ENCODE results near the gene AKNA. TPM values are rescaled to one million over a fixed set of nuclear protein-coding genes. Genes with fewer than 3 reads are reported as not detected.

AKNA gene
- total and polyA plus RNA-seq, 2 donors (not counting 1 experiment from before 2014, with no cell fraction given), result 178 to 407 TPM

DNA sequence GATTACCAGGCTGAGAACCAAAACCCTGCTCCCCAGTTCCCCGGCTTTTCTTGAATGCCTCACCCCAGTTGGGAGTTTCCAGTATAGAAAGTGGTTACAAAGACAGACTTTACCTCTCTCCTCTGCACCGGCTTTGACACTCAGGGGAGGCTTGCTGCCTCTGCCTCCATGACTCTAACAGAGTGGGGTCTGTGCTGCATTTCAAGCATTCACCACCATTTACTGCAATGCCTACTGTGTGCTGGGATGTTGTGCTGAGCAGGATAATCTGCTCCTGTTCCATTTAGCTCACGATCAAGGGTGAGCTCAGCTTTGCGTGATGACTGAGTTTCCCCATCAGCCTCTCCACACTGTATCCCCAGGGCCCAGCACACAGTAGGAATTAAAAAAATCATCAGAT, 39.9 kb upstream of the AKNA start:
- DNase-seq (no peak), ATAC-seq (ENCODE audit: low read depth) (no peak)
- Histone ChIP-seq H4K20me1 (ENCODE audit: control insufficient read depth, insufficient read depth, low read length, poor library complexity, severe bottlenecking) (no peaks in the 10 kb centered on the region), H3K79me2 (ENCODE audit: control insufficient read depth, insufficient read depth, low read length) (no peaks in the 10 kb centered on the region), H3K27me3 (replicated peaks in 1 of 4; ENCODE audit: control extremely low read depth in 1 of 4, control insufficient read depth in 3 of 4, insufficient read depth in 4 of 4, low read length in 3 of 4) (peaks cover 0 to 3% (median 0%) of the 10 kb centered on the region in 4 experiments), H3K4me2 (replicated peaks; ENCODE audit: low read depth, low read length, poor library complexity, severe bottlenecking) (no peak overlapping the region), H2AFZ (ENCODE audit: insufficient read depth, low read depth, low read length, poor library complexity, severe bottlenecking) (no peak overlapping the region), H3K27ac (ENCODE audit: low read length in 2 of 2) (no peak overlapping the region), H3K4me1 (ENCODE audit: control insufficient read depth in 2 of 2, insufficient read depth in 2 of 2, low read length in 2 of 2) (no peaks in the 10 kb centered on the region), H3K9me3 (ENCODE audit: control extremely low read depth in 1 of 3, control insufficient read depth in 2 of 3, insufficient read depth in 1 of 3, low read length in 2 of 3) (no peaks in the 10 kb centered on the region), H3K4me3 (ENCODE audit: control extremely low read depth in 1 of 5, extremely low read depth in 1 of 5, insufficient read depth in 1 of 5, low read depth in 2 of 5, low read length in 4 of 5) (no peak overlapping the region), H3K9ac (ENCODE audit: low read length) (no peak overlapping the region), H3K36me3 (replicated peaks in 1 of 2; ENCODE audit: control extremely low read depth in 1 of 2, control insufficient read depth in 1 of 2, extremely low read depth in 1 of 2, insufficient read depth in 2 of 2, low read length in 1 of 2) (no peaks in the 10 kb centered on the region)
- Mint-ChIP-seq H3K4me3 (no peak overlapping the region), H3K27me3 (peaks cover 7% of the 10 kb centered on the region), H3K9me3 (ENCODE audit: insufficient read depth) (no peaks in the 10 kb centered on the region), H3K4me1 (no peaks in the 10 kb centered on the region), H3K27ac (no peak overlapping the region)
- intact Hi-C loops (cut with micrococcal nuclease), result no loop called here
- 94% methylated on average over 2 of the region's 4 CpGs for WGBS (ENCODE audit: insufficient coverage)
- ChIA-PET CTCF (interaction anchor here (1.1 to 9.8 kb wide), 5 partner anchors 8 to 227 kb away, joined by 3 to 184 read pairs (median 6); partner anchors contain the start of gene TEX53), POLR2A (no interaction called here)
- no peak for TF ChIP-seq EZH2 (IDR thresholded peaks at IDR 0.05; ENCODE audit: borderline replicate concordance, insufficient read depth, low read depth, low read length, poor library complexity, severe bottlenecking)
- TF ChIP-seq, protein P1, sequence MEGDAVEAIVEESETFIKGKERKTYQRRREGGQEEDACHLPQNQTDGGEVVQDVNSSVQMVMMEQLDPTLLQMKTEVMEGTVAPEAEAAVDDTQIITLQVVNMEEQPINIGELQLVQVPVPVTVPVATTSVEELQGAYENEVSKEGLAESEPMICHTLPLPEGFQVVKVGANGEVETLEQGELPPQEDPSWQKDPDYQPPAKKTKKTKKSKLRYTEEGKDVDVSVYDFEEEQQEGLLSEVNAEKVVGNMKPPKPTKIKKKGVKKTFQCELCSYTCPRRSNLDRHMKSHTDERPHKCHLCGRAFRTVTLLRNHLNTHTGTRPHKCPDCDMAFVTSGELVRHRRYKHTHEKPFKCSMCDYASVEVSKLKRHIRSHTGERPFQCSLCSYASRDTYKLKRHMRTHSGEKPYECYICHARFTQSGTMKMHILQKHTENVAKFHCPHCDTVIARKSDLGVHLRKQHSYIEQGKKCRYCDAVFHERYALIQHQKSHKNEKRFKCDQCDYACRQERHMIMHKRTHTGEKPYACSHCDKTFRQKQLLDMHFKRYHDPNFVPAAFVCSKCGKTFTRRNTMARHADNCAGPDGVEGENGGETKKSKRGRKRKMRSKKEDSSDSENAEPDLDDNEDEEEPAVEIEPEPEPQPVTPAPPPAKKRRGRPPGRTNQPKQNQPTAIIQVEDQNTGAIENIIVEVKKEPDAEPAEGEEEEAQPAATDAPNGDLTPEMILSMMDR (IDR thresholded peaks at IDR 0.05), result no peak

DNA sequence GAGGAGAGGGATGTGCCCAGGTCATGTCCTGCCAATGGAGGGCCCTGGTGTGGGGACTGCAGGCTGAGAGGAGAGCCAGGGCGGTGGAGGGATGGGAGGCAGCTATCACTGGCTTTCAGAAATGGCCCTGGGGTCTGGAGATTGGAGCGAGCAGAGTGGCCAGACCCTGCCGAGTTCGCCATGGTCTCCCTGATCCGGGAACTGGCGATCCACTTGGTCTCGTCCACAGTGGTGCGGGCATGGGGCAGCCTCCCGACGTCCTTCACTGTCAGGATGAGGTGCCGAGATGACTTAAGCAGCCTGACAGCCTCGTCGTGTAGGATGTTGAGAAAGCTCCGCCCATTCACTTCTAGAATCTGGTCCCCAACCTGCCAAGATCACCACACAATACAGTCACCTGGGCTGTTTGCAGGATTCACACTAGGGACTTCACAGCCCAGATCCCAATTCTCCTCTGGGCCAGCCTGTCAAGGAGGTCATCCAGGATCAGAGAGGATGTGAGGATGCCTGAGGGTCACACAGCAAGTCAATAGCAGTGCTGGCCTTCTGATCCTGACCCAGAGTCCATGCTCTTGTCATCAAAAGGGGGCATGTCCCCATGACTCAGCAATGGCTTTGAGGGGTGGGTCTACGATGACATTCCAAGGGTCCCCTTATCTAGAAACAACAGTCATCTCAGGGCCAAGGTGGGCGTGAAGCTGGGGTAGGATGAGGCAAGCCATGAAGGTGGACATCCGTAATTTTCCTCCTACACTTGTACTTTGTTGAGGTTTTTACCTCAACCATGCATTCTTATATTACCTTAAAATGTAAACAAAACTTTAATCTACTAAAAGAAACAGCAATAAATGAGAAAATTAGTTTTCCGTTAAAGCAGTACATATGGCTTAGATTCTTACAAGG, 38.5 kb upstream of the AKNA start:
- H3K36me3 ChIP-seq (replicated peaks in 1 of 2; ENCODE audit: control extremely low read depth in 1 of 2, control insufficient read depth in 1 of 2, extremely low read depth in 1 of 2, insufficient read depth in 2 of 2, low read length in 1 of 2), result no peaks in the 10 kb centered on the region
- no peak overlapping the region for H2AFZ ChIP-seq (ENCODE audit: insufficient read depth, low read depth, low read length, poor library complexity, severe bottlenecking)
- Mint-ChIP-seq H3K27ac (no peak overlapping the region), H3K4me1 (no peaks in the 10 kb centered on the region), H3K4me3 (no peak overlapping the region), H3K9me3 (ENCODE audit: insufficient read depth) (no peaks in the 10 kb centered on the region), H3K27me3 (peaks cover 5% of the 10 kb centered on the region)
- no peak overlapping the region for H3K4me3 ChIP-seq (ENCODE audit: control extremely low read depth in 1 of 5, extremely low read depth in 1 of 5, insufficient read depth in 1 of 5, low read depth in 2 of 5, low read length in 4 of 5)
- DNase-seq, result no peak
- ChIA-PET POLR2A (no interaction called here), CTCF (interaction anchor here (1.2 to 1.6 kb wide), 3 partner anchors 9 to 81 kb away, joined by 3 to 7 read pairs (median 6); no protein-coding TSS in a partner anchor)
- no peaks in the 10 kb centered on the region for H3K9me3 ChIP-seq (ENCODE audit: control extremely low read depth in 1 of 3, control insufficient read depth in 2 of 3, insufficient read depth in 1 of 3, low read length in 2 of 3)
- WGBS (ENCODE audit: insufficient coverage), result 89% methylated on average over 10 of the region's 18 CpGs
- no peak overlapping the region for H3K27ac ChIP-seq (ENCODE audit: low read length in 2 of 2)
- H3K9ac ChIP-seq (ENCODE audit: low read length), result no peak overlapping the region
- no peak for TF ChIP-seq EZH2 (IDR thresholded peaks at IDR 0.05; ENCODE audit: borderline replicate concordance, insufficient read depth, low read depth, low read length, poor library complexity, severe bottlenecking)
- TF ChIP-seq, protein P1 (IDR thresholded peaks at IDR 0.05), result no peak
- no peaks in the 10 kb centered on the region for H3K79me2 ChIP-seq (ENCODE audit: control insufficient read depth, insufficient read depth, low read length)
- ATAC-seq (ENCODE audit: low read depth), result no peak
- H3K27me3 ChIP-seq (replicated peaks in 1 of 4; ENCODE audit: control extremely low read depth in 1 of 4, control insufficient read depth in 3 of 4, insufficient read depth in 4 of 4, low read length in 3 of 4), result peaks cover 0 to 3% (median 0%) of the 10 kb centered on the region in 4 experiments
- no peaks in the 10 kb centered on the region for H4K20me1 ChIP-seq (ENCODE audit: control insufficient read depth, insufficient read depth, low read length, poor library complexity, severe bottlenecking)
- no peak overlapping the region for H3K4me2 ChIP-seq (replicated peaks; ENCODE audit: low read depth, low read length, poor library complexity, severe bottlenecking)
- no peaks in the 10 kb centered on the region for H3K4me1 ChIP-seq (ENCODE audit: control insufficient read depth in 2 of 2, insufficient read depth in 2 of 2, low read length in 2 of 2)
- intact Hi-C loops (cut with micrococcal nuclease), result no loop called here
